OCI-LY1 (cell line): ENCODE data around the gene CPA4.

Experiments used
- H2AFZ ChIP-seq: fragments of 200-600 bp; sonication (generic), shearing (Covaris generic); 2 replicates; pipeline ENCODE4 v1.6.0; 2014; ENCODE audit warnings: antibody characterized with exemption, mild to moderate bottlenecking, low read length
- H3F3A ChIP-seq: fragments of 200-600 bp; sonication (generic), shearing (Covaris generic); 2 replicates; pipeline ENCODE4 v1.6.0; 2014; ENCODE audit warnings: mild to moderate bottlenecking, antibody characterized with exemption, low read length, moderate library complexity; ENCODE audit not compliant: insufficient read depth
- H3K27ac ChIP-seq: fragments of 200-600 bp; sonication (generic); 2 replicates; pipeline ENCODE4 v1.5.1; 2014; ENCODE audit warnings: low read length, mixed run types, mild to moderate bottlenecking, low read depth; ENCODE audit not compliant: poor library complexity, severe bottlenecking
- H3K27me3 ChIP-seq: fragments of 200-600 bp; sonication (generic); 2 replicates; pipeline ENCODE4 v1.6.0; 2014; ENCODE audit warnings: antibody characterized with exemption, mild to moderate bottlenecking, low read length, moderate library complexity; ENCODE audit not compliant: insufficient read depth
- H3K36me3 ChIP-seq: fragments of 200-600 bp; sonication (generic); 2 replicates; pipeline ENCODE4 v1.6.1; 2014; ENCODE audit warnings: mild to moderate bottlenecking, antibody characterized with exemption, low read length, moderate library complexity, mixed read lengths; ENCODE audit not compliant: insufficient read depth
- H3K4me1 ChIP-seq: fragments of 200-600 bp; sonication (generic); 2 replicates; pipeline ENCODE4 v1.5.1; 2014; ENCODE audit warnings: mild to moderate bottlenecking, low read length, moderate library complexity; ENCODE audit not compliant: insufficient read depth, severe bottlenecking
- H3K4me2 ChIP-seq: fragments of 200-600 bp; sonication (generic), shearing (Covaris generic); 2 replicates; pipeline ENCODE4 v1.6.1; 2014; ENCODE audit warnings: low read length
- H3K4me3 ChIP-seq: fragments of 200-600 bp; sonication (generic); 2 replicates; pipeline ENCODE4 v1.5.1; 2014; ENCODE audit warnings: low read length, low read depth, mild to moderate bottlenecking, mixed read lengths; ENCODE audit not compliant: poor library complexity, severe bottlenecking
- H3K79me2 ChIP-seq: fragments of 200-600 bp; shearing (Covaris generic); 2 replicates; pipeline ENCODE4 v1.6.1; 2016; ENCODE audit warnings: mixed run types, low read length, mixed read lengths; ENCODE audit not compliant: insufficient read depth
- H3K9ac ChIP-seq: fragments of 200-600 bp; sonication (generic), shearing (Covaris generic); 2 replicates; pipeline ENCODE4 v1.6.1; 2014; ENCODE audit warnings: mild to moderate bottlenecking, low read length, mixed read lengths
- H3K9me2 ChIP-seq: fragments of 200-600 bp; sonication (generic), shearing (Covaris generic); 2 replicates; pipeline ENCODE4 v1.6.1; 2014; ENCODE audit warnings: low read depth, mild to moderate bottlenecking, low read length, mixed read lengths
- H3K9me3 ChIP-seq: fragments of 200-600 bp; shearing (Covaris generic); 2 replicates; pipeline ENCODE4 v1.6.1; 2014; ENCODE audit warnings: low read length, mixed read lengths
- H4K20me1 ChIP-seq: fragments of 200-600 bp; sonication (generic), shearing (Covaris generic); 2 replicates; pipeline ENCODE4 v1.6.0; 2016; ENCODE audit warnings: mild to moderate bottlenecking, low read length; ENCODE audit not compliant: insufficient read depth
- CTCF ChIP-seq: fragments of 200-600 bp; sonication (generic), shearing (Covaris generic); IDR thresholded peaks from 2 replicates; pipeline ENCODE4 v1.5.1; 2017; ENCODE audit warnings: mild to moderate bottlenecking, antibody characterized with exemption, low read length, moderate library complexity, mixed read lengths
- EZH2 ChIP-seq: fragments of 200-600 bp; sonication (generic), shearing (Covaris generic); IDR thresholded peaks from 2 replicates; pipeline ENCODE4 v1.8.0; 2017; ENCODE audit warnings: borderline replicate concordance, mixed run types, mild to moderate bottlenecking, antibody characterized with exemption, low read length, moderate library complexity, mixed read lengths

Gene CPA4

GRCh38 chr7:130372402-130373165 is 79.6 kb downstream of the CPA4 start:
- Histone ChIP-seq H2AFZ (peak overlapping the region; percentile 4), H3K27me3 (no peaks in the 10 kb centered on the region), H3K4me2 (no peak overlapping the region), H3K36me3 (no peaks in the 10 kb centered on the region; the same call in 1 of the 2 replicates), H3K9me3 (peaks cover 14% of the 10 kb centered on the region), H3K27ac (peak overlapping the region; percentile 47), H3F3A (no peaks in the 10 kb centered on the region), H3K4me3 (no peak overlapping the region), H3K9me2 (no peaks in the 10 kb centered on the region), H4K20me1 (no peaks in the 10 kb centered on the region), H3K79me2 (no peaks in the 10 kb centered on the region), H3K9ac (no peak overlapping the region), H3K4me1 (peaks cover 61% of the 10 kb centered on the region)
- TF ChIP-seq CTCF (no peak), EZH2 (no peak)
